SH-SY5Y (cell line): ENCODE results near the gene ARHGAP21.

Source experiments
- GATA2 ChIP-seq: IDR thresholded peaks from 2 replicates; pipeline ENCODE4 v1.6.1; 2011; ENCODE audit warnings: mild to moderate bottlenecking, low read depth, low read length
- GATA3 ChIP-seq: IDR thresholded peaks from 2 replicates; pipeline ENCODE4 v1.6.1; 2011; ENCODE audit warnings: low read depth, mild to moderate bottlenecking, low read length, moderate library complexity

GRCh38 chr10:24651923-24652322 is 71.8 kb downstream of the ARHGAP21 start:
- TF ChIP-seq GATA3 (no peak), GATA2 (no peak)
